Subcutaneous adipose tissue (tissue), 4 donors: Measurements from ENCODE around the gene ERO1B. TPM values are rescaled to one million over a fixed set of nuclear protein-coding genes. Genes with fewer than 3 reads are reported as not detected.

ENCODE experiments used
- small RNA-seq: library from RNA; depleted of rRNA; stranded (forward); fragments of <200 nt; gene quantifications from one replicate; pipeline ENCODE3, GENCODE V24; 2016
- total RNA-seq, 4 donors: library from RNA; depleted of rRNA; stranded (reverse); fragments of >200 nt; gene quantifications; one replicate each; pipeline ENCODE4 v1.1.0, GENCODE V29; 2016
- TF ChIP-seq, protein P1 (sequence below): fragments of 450-650 bp; IDR thresholded peaks from one replicate; pipeline ENCODE4 v1.5.1; 2016; ENCODE audit warnings: low read depth, mild to moderate bottlenecking, control low read depth, antibody characterized with exemption, moderate library complexity

Gene ERO1B
- total RNA-seq, 4 donors from 2014 or later, result 10.9 to 17.1 (median 12.9) TPM

DNA sequence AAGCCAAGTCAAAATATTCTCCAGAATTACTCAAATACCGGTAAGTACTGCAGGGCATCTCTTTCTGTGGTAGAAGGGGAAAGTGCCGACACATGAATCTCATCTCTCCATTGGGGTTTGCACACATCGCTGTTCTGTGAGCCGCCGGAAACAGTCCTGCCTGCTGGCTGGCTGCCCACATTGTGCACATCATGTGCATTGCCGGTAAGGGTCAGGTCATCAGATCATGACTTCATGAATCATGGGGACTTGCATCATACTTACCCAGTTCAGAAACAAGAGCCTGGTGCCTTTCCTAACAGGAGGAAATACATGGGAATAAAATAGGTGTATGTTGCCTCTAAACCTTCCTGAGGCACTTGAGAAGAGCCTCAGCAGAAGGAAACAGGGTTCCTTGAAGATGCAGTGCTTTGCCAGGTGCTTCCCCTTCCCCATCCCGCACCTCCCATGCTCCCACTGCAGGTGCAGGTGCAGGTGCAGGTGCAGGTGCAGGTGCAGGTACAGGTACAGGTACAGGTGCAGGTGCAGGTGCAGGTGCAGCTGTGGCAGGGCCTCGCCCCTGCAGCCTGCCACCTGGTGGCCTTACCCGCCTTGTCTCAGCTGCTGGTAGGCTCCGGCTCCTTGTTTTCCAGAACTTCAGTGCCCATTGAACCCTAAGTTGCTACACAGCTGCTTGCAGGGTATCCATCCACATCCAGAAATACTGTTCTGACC lies 112.9 kb downstream of the ERO1B start:
- TF ChIP-seq, protein P1, sequence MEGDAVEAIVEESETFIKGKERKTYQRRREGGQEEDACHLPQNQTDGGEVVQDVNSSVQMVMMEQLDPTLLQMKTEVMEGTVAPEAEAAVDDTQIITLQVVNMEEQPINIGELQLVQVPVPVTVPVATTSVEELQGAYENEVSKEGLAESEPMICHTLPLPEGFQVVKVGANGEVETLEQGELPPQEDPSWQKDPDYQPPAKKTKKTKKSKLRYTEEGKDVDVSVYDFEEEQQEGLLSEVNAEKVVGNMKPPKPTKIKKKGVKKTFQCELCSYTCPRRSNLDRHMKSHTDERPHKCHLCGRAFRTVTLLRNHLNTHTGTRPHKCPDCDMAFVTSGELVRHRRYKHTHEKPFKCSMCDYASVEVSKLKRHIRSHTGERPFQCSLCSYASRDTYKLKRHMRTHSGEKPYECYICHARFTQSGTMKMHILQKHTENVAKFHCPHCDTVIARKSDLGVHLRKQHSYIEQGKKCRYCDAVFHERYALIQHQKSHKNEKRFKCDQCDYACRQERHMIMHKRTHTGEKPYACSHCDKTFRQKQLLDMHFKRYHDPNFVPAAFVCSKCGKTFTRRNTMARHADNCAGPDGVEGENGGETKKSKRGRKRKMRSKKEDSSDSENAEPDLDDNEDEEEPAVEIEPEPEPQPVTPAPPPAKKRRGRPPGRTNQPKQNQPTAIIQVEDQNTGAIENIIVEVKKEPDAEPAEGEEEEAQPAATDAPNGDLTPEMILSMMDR, result no peak

DNA sequence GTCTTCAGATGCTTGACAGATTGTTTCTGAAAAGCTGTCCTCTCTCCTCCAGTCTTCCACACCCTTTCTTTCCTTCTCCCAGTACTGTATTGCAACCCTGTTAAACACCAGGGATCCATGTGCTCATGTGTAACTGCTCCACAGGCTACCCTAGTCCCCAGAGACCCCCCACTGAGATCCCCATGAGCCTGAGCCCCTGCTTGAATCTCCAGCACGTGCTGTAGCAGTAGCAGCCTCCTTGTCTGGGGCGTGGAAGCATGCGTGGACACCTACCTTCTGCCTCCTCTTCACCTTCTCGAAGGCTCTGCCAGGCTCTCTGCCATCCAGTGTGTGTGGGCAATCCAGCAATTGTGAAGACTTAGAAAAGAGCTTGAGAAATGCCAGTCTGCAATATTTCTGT lies 114.2 kb downstream of the ERO1B start:
- TF ChIP-seq, protein P1, result no peak

DNA sequence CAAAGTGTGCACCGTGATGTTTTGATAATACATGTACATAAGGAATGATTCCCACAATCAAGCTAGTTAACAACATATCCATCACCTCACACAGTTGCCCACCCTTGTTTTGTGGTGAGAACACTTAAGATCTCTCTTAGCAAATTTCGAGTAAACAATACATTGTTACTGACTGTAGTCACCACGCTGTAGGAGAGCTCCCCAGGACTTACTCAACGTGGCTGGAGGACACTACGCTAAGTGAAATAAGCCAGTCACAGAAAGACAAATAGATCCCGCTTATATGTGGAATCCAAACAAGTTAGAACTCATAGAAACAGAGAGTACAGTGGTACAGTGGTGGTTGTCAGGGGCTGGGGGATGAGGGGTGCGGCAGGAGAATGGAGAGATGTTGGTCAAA lies 114.6 kb downstream of the ERO1B start:
- TF ChIP-seq, protein P1, result no peak

DNA sequence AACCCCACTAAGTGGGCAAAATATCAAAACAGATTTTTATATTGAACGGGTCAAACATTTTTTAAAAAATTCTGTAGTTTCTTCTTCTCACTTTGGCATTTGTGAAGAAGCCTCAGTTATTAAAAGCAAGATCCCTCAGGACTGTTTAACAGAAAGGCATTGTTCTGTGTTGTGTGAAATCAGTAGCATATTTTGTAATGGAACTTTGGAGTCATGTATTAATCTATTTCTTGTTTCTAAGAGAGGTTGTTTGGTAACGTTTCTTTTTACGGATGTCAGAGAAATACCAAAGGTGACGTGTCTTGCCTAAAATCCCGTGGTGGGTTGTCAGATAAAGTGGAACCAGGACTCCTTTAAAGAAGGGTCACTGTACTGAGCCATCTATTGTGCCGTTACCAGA lies 115.7 kb downstream of the ERO1B start:
- TF ChIP-seq, protein P1, result no peak

Small RNA genes lying within 50 kb of the gene (small RNA-seq; reads per million reads assigned to genes)
- gene RNU2-70P, result 0.73 reads per million

Other genes with a start within 250 kb of the ERO1B start
- 100 to 1,000 TPM; 180 to 391 (median 250) TPM for gene NID1, start 216.9 kb downstream of the ERO1B start, total RNA-seq
- 10 to 100 TPM in 3 of 4 donors, 1 to 10 TPM in 1; 6.6 to 68.7 (median 24.6) TPM for gene GPR137B, start 139.4 kb downstream of the ERO1B start, total RNA-seq
- 1 to 10 TPM in 1 of 4 donors, under 1 TPM in 1, not detected in 2; 0.66 to 3.1 TPM for gene EDARADD, start 112.3 kb upstream of the ERO1B start, total RNA-seq
- gene LGALS8, start 242.0 kb upstream of the ERO1B start, total RNA-seq, result 100 to 1,000 TPM in 3 of 4 donors, 10 to 100 TPM in 1; 98.5 to 123 (median 115) TPM